ENCODE measurements around the gene LRP1B.
A peak's percentile ranks its signal among the peaks of the same experiment; 100 is the strongest.

The LRP1B gene

DNA sequence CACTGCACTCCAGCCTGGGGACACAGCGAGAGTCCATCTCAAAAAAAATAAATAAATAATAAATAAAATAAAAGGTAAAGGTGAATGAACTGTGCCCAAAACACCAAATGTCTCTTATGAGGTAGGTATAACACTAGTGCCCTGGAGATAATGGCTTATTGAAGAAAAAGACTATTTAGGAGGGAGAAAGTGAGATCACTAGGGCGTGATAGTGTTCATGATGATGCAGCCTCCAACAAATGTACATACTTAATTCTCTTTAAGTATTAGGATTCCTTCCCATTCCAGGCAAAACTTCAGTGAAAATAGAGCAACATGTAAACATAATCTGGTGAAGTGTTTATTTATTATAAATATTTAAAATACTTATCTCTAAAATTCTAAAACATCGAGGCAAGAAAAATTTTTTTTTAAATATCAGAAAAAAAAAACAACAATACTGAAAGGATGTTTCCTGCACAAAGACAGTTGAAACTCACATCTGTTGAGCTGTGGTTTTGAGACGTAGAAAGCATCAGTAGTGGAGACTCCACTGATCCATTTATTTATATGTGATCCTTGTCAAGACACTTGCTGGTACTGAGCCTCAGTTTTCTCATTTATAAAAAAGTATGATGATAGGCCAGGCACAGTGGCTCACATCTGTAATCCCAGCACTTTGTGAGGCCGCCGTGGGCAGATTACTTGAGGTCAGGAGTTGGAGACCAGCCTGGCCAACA lies 183.3 kb downstream of the LRP1B start:
- DNase-seq: no peak

DNA sequence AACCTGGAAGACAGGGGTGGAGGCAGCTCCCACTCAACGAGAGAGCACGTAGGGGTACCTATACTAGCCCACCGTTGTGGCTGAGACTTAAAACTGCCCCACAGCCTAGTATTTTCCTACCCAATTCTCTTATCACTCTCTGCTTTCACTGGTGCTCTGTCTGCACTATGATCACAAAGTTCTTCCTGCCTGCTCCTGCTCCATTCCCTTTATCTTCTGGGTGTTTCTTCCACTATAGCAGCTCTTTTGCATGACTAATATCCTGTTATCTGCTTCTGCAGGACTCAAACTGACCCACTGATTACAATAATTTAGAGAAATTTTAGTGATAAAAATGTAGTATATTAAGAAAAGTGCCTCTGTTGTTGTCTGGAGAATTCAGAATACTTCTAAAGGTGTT lies 184.8 kb downstream of the LRP1B start:
- DNase-seq: no peak

DNA sequence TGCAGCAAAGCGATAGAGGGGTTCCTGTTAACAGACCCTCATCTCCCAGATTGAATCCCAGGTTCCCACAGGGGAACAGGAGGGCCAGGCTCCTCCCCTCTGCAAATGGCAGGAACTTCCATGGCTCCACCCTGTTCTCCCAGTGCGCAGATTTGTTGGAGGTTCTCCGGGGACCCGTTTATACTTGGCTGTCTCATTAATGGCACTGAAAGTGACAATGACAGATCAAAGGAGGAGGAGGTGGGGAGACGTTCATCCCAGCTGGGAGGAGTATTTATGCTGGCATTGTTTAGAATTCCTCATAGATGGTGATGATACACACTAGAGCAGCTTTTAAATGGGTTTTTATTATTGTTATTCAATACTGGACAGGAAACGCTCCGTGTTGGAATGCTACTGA lies 186.9 kb downstream of the LRP1B start:
- DNase-seq: no peak

DNA sequence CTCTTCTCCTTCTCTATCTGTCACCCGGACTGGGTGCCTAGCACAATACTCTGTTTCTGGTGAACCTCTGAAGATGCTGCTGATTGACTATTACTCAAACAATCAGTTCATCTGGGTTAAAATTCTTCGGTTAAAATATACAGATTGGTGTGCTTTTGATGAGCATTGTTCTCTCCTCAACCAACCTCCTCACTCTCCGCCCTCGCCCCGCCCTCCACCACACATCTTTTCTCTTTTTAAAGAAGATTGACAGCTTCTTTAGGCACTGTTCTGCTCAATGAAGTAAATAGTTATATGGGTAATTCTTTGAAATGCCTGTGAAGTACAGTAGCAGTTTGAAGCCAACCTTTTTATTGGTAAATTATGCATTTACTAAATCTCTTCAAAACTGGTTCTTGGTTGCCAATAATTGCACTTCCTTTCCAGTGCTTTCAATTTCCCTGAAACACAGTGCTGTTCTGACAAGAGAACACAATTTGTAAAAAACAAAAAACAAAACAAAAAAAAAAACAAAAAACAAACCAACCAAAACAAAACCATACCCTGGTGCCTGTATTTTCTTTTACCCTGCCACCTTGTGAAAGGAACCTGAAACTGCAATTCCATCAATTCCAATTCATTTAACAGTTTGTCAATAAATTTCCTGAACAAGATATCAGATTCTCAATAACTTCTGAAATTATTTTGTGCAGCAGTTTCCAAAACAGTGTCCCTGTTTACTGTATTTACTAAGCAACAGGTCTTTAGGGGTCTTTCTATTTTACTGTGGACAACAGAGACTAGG lies 188.6 kb downstream of the LRP1B start:
- DNase-seq: no peak

DNA sequence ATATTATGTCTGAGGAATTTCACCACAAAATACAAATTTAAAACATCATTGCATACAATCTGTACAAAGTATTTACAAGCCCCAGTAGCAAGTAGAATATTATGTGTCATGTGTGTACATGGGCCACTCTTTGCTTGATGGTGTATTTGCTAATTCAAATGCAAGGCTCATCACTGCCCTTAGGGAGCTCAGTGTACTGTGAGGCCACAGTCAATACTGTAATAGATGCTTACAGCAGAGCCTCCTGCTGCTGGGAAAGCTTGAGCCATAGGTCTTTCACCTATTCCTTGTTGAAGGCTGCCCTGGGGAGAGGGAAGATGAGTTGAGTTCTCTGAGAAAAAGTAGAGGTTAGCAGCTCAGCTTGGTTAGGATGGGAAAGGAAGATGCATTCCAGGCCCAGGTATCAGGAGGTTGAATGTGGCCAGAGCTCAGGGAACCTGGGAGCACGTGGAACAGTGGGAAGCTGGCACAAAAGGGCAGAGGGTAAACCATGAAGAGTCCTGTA lies 189.6 kb downstream of the LRP1B start:
- no peak for DNase-seq

DNA sequence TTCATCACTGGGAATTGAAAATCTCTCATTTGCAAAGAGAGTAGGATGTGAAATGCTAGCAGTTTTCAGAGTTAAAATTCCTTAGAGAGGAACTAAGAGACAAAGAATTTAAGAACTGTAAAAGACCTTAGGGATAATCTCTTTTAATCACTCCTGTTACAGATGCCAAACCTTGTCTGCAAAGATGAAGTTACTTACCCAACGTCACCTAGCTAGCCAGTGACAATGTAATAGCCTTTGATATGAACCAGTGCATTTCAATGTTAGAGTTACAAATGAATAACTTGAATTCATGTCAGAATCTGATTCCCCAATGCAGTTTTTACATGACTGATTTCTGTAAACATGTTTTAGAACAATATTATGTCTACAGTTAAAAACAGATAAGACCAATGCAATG lies 190.1 kb downstream of the LRP1B start:
- DNase-seq: no peak

DNA sequence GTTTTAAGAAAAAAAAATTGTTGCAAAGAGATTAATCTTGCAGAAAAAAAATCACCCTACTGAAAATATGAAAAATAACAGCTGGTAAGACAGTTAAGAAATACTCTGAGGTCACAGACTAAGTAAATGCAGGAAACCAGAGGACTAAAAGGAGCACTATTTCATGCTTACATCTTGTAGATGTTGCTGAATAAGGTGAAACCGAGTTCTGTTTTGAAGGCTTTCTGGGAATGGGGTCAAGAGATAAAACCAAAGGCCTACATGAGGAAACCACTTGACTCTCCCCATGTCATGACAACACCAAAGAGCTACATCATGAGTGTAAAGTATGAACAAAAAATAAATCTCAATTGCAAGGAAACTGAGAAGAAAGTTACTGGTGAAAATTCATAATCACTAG lies 197.6 kb downstream of the LRP1B start:
- DNase-seq: no peak

DNA sequence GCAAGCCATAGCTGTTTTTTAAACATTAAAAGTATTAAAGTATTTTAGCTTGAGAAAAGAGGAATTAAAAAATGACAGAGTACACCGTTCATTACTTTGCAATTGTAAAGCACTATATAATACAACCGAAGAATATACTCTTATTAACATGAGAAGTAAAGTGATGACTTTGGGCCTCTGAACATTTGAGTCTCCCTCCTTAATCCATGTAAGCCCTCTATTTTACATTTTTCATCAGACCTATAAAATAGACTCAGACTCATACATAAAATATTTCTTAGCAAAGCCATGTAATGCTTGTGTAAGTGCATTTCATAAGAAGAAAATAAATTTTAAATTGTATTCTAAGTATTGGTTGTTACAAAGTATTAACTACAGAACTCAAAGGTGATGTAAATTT lies 198.6 kb downstream of the LRP1B start:
- DNase-seq: no peak

DNA sequence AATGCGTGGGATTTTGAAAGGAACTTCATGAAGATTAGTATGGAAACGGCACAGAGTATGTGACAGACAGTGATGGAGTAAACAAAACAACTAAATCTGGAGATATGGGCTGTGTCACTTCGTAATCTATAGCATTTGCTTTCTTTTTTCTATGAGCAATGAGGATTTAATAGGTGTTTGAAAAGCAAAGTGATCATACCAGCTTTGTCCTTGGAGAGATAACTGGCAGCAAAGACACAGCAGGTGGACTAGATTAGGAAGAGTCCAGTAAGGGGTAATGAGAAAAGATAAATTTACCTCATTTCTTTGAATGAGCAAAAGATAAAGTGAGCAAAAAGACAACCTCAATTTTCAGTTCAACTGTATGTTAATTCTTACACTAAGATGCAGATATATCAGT lies 199.0 kb downstream of the LRP1B start:
- no peak for DNase-seq

DNA sequence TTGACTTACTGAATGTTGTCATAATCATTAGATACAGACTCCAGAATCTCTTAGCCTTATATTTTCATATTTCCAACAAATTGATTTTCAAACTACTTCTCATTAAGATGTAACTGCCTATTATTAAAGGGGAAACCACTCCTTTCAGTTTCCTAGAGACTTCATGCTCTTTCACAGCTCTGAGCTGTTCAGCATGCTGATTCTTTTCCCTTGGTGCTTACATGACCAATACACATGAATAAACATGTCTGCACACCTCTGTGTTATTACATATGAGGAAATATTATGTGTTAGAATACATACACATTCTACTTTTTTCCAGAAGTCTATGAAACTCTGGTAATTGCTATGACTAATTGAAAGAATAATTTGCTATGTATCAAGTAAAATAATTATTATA lies 200.0 kb downstream of the LRP1B start:
- DNase-seq: no peak

DNA sequence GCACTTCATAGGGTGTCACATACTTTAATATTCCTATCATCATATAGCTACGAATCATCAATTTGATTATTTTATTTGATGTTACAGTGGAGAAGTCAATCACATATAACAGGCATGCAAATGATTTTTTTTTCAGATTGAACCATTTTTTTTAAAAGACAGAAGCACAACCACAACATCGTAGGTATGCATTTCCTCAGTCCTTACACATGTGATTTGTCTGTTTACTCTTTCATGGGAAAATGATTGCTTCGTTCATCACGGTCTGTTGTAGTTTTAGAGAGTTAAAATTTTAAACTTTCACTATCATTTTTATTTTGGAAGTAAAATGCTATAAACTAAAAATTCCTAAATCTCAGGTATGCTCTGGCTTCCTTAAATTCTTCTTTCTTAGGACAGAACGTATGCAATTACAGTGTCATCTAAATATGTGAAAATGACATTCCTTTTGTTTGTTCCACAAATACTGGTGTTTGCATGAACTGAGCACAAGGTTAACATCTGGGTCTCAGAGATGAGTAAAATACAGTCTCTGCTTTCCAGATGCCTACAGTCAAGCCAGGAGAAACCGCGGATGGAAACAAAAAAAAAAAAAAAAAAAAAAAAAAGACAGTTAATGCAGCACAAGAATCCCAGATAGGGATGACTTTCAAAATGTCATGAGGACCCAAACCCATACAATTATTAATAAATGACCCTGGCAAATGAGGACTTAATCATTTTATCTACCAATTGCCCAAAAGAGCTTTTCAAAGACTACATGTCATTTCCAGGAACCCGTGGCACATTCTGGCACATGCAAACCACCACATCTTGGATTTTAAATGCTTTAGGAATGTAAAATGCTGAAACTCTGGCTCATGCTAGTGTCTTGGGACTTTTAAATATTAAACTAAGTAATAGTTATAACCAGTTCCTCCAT lies 201.2 kb downstream of the LRP1B start:
- DNase-seq: no peak

DNA sequence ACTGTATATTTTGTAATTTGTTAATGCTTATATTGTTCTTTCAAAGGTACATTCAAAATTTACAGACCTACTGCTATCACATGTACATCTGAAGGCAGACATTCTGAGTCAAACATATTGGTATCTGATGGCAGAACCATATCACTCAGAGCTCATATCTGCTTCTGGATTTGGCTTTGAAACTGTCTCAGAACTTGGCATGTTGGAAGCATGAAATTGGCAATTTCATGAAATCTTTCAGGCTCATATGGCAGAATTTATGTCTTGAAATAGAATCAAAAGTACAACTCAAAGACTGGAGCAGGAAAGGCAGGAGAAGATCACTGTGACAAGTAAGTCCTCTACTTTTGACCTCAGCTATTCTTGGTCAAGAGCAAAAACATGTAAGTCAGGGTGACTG lies 202.3 kb downstream of the LRP1B start:
- no peak for DNase-seq

DNA sequence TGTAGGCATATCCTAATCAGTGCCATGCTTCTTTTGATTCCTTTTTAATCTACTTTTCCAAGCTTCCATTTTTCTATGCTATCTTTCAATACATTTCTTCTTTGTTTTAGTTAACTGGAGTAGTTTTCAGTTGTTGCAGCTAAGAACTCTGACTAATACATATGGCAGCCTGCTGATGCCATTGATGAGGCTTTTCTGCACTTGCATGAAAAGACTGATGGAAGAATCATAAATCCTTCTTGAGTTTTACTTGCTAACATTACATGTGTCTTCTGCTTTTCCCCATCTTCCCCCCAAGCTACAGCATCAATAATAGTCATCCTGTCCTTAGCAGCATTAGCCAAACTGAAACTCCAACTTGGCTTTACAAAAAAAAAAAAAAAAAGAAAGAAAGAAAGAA lies 203.3 kb downstream of the LRP1B start:
- DNase-seq: no peak

DNA sequence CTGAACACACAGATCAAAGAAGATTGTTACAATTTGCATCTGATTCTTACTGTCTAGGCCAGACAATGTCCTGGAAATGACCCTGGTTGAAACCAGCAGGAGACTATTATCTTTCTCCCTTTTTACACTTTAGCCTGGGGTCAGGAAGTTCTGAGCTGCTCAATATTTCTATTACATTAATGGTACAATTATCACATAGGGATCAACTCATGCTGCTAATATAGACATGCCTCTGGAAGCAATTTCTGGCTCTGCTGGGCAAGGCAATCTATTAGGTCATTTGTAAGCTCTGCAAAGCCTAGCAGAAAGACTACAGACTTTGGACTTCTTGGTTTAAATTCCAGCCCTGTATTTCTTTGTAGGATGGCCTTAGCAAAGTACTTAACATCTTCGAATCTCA lies 205.3 kb downstream of the LRP1B start:
- no peak for DNase-seq

DNA sequence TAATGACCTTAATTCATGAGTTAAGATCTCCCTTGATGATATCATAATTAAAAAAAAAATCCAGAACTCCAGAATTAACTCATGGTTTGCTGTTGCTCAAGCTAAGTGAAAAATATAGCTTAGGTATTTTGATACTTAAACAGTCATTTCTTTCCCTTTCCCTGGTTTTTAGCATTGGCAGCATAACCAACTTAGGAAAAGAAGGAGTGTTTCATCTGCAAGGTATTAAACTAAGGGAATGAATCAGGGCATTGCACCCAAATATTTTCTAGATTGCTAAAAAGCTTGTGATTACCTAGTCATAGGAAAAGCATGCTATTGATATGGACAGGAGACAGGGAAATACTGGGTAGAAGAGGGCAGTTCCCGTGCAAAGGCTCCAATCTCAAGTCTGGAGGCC lies 207.2 kb downstream of the LRP1B start:
- no peak for DNase-seq

DNA sequence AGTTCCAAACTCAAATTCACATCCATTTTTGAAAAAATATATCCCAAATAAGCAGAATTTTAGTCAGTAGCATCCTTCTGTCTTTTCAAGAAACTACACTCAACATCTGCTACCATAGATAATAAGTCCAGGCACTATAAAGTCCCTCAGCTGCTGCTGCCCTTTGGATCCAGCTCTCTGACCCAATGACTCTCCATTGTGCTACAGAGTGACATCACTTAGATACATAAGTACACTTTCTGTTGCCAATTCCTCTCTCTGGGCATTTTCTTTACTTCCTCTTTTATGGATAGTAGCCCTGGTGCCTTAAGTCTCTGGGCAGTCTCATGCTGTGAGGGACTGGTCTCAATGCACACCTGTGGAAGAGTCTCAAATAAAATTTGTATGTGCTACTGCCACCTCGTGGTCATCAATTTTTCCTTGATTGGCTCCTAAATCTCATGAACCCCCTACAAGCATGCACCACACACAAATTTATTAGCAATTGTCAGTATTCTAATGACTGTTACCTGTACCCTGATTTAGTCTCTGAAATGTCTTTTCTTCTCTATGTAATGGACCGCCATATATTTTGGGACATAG lies 219.2 kb downstream of the LRP1B start:
- peak; percentile 13 to 23 (median 21) for DNase-seq

DNA sequence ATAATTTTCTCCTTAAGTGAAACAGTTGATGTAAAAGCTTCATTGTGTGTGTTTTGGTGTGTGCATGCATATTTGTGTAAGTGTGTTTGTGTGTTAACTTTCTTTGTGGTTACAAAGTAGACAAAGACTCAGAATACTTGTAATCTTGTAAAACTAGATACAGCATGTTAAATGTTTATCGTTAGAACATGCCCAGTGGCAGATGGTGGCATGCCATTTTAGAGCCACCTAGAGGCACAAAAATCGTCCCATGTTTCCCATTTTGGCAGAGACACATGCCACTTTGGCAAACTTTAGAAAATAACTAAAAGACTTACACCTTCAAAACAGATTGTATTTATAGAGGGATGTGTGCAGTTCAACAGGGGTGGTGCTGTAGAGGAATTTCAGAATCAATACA lies 224.1 kb downstream of the LRP1B start:
- no peak for DNase-seq

DNA sequence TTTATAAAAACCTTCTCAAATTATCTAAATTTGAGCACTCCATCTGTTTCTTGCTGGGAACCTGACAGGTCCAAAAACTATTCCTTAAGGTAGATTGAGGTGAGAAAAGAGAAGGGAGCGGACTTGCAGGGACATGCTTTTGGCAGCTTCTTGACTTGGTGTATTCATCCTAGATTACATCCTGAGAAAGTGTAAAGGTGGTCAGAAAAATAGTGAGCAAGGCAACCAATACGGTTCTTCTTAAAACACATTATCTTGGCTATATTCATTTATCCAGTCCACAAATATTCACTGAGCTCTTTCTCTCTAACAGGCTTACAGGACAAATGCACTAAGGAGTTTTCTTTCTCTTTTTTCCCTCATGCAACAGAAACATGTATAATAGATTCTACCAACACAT lies 230.0 kb downstream of the LRP1B start:
- no peak for DNase-seq

DNA sequence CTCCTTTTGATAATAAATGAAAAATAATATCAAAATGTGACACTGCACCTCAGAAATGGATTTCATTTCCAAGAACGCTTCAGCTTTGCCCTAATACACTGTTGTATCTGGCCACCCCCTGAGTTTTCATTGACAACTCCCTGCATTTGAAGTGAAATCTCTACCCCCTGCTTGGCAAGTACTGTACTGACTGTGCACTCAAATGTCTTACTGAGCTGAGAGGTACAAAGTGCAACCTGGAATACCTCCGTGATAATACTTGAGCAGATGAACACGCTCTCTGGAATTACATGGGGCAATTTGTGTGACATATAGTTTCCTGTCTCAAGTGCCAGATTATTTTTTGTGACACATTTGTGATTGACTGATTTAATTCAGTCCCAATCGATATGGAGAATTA lies 231.1 kb downstream of the LRP1B start:
- DNase-seq: no peak

DNA sequence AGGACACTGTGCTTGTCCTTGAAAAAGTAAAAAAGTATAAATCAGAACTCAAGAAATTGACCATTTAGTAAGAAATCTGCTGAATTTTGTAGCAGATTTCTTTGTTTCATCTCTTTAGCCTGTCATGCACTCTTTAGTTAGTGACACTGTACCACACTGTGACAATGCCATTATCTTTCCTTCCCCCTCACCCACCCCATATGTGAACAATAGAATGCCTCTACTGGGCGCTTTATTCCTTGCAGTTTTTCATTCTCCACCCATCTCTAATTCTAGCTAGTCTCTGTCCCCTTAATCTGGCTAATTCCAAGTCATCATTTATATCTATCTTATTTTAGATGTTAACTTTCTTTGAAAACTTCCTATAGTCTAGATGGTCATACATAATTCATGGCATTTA lies 241.0 kb downstream of the LRP1B start:
- no peak for DNase-seq

DNA sequence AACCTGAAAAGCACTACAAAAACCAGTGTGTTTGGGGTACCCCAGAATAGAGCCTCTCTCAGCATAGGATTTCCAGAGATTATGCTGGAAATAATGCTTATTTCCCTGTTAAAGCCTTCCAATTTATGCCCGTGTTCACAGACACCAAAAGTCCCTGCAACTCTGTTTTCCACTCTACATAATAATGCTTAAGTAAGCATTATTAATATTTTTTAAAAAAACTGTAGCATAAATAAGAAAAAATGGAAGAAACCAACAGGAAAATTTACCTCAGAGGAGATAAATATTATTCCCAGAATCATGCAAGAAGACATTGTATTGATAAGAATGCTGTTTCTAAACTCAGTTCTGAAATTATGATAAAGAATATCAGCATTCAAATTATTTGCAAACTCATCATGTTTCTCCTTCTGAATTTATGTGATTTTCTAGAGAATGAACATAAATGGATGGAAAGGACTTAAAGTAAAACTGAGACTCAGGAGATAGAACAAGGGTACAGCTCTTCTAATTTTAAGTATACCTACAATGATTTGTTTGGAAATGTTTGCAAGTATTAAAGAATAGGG lies 241.7 kb downstream of the LRP1B start:
- DNase-seq: no peak

DNA sequence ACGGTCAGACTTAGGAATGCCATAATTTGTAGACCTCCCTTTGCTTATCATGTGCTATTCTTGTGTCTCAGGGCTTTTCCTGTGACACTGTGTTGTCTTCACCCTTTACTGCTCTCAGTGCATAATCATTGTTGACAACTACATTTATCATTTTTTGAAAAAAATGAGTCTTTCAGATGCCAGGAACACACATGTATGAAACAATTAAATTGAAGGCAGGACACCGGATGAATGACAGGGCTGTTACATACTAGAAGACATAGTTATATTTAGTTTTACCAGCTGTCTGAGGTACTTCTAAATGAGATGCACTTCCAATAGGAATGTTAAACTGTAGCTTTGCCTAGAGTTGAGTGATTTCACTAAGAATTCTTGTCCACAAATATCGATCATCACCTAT lies 243.5 kb downstream of the LRP1B start:
- DNase-seq: no peak
